Smooth muscle cell (in vitro differentiated cells): ENCODE data around the gene INHBA. TPM values are rescaled to one million over a fixed set of nuclear protein-coding genes. Genes with fewer than 3 reads are reported as not detected.

ENCODE experiments used
- DNase-seq: peaks from one replicate; lab custom pipeline; 2025; ENCODE audit not compliant: unreplicated experiment; lab: John Stamatoyannopoulos, UW
- H2AFZ ChIP-seq: fragments of 200-600 bp; sonication (generic); 2 replicates; pipeline ENCODE4 v1.6.0; 2016; ENCODE audit warnings: antibody characterized with exemption, low read depth, mild to moderate bottlenecking
- H3F3A ChIP-seq: fragments of 200-600 bp; sonication (generic); 2 replicates; pipeline ENCODE4 v1.6.0; 2017; ENCODE audit warnings: antibody characterized with exemption, low read depth
- H3K27ac ChIP-seq: fragments of 200-600 bp; sonication (generic); 2 replicates; pipeline ENCODE4 v1.5.1; 2016; ENCODE audit warnings: low read depth, mild to moderate bottlenecking
- H3K27me3 ChIP-seq: fragments of 200-600 bp; sonication (generic); 2 replicates; pipeline ENCODE4 v1.6.1; 2016; ENCODE audit warnings: low read depth, mild to moderate bottlenecking
- H3K36me3 ChIP-seq: fragments of 200-600 bp; sonication (generic); 2 replicates; pipeline ENCODE4 v1.5.1; 2016; ENCODE audit warnings: low read depth
- H3K4me1 ChIP-seq: fragments of 200-600 bp; sonication (generic); 2 replicates; pipeline ENCODE4 v1.5.1; 2016; ENCODE audit warnings: low read depth
- H3K4me2 ChIP-seq: fragments of 200-600 bp; sonication (generic); 2 replicates; pipeline ENCODE4 v1.6.0; 2016; ENCODE audit warnings: mild to moderate bottlenecking
- H3K4me3 ChIP-seq: fragments of 200-600 bp; sonication (generic); 2 replicates; pipeline ENCODE4 v1.5.1; 2016; ENCODE audit warnings: mild to moderate bottlenecking
- H3K79me2 ChIP-seq: fragments of 200-600 bp; sonication (generic); 2 replicates; pipeline ENCODE4 v1.6.0; 2016; ENCODE audit warnings: low read depth, mild to moderate bottlenecking
- H3K9ac ChIP-seq: fragments of 200-600 bp; sonication (generic); 2 replicates; pipeline ENCODE4 v1.6.0; 2016; ENCODE audit warnings: low read depth
- H3K9me3 ChIP-seq: fragments of 200-600 bp; sonication (generic); replicated peaks from 2 replicates; pipeline ENCODE4 v1.5.1; 2016; ENCODE audit warnings: low read depth
- H4K20me1 ChIP-seq: fragments of 200-600 bp; sonication (generic); 2 replicates; pipeline ENCODE4 v1.6.0; 2016; ENCODE audit warnings: low read depth
- WGBS: methylation state at CpG from one replicate; pipeline ENCODE4 v1.1.7; 2016; ENCODE audit warnings: low lambda C conversion rate; 5-methylcytosine and 5-hydroxymethylcytosine counted together
- polyA plus RNA-seq: library from polyadenylated mRNA; unstranded; fragments of >200 nt; fragmentation: Nextera tagmentation; extraction: Ambion mirVana; gene quantifications from 2 replicates; pipeline ENCODE4 v1.2.1, GENCODE V29; 2016
- total RNA-seq: library from RNA; depleted of rRNA; stranded (reverse); fragments of >200 nt; gene quantifications from 2 replicates; pipeline ENCODE4 v1.2.3, GENCODE V29; 2014
- TF ChIP-seq, protein P1 (sequence below): fragments of 200-600 bp; sonication (generic); IDR thresholded peaks from 2 replicates; pipeline ENCODE4 v1.5.1; 2017; ENCODE audit warnings: borderline replicate concordance, mild to moderate bottlenecking, antibody characterized with exemption; ENCODE audit not compliant: insufficient read depth, poor library complexity, severe bottlenecking

The INHBA gene
- total and polyA plus RNA-seq, 2 experiments from 2014 or later, result 257 to 326 TPM

GRCh38 chr7:41729059-41729458 lies 26.2 kb upstream of the INHBA start:
- no peak overlapping the region for H3K9ac ChIP-seq
- H3F3A ChIP-seq, result no peaks in the 10 kb centered on the region
- TF ChIP-seq, protein P1, sequence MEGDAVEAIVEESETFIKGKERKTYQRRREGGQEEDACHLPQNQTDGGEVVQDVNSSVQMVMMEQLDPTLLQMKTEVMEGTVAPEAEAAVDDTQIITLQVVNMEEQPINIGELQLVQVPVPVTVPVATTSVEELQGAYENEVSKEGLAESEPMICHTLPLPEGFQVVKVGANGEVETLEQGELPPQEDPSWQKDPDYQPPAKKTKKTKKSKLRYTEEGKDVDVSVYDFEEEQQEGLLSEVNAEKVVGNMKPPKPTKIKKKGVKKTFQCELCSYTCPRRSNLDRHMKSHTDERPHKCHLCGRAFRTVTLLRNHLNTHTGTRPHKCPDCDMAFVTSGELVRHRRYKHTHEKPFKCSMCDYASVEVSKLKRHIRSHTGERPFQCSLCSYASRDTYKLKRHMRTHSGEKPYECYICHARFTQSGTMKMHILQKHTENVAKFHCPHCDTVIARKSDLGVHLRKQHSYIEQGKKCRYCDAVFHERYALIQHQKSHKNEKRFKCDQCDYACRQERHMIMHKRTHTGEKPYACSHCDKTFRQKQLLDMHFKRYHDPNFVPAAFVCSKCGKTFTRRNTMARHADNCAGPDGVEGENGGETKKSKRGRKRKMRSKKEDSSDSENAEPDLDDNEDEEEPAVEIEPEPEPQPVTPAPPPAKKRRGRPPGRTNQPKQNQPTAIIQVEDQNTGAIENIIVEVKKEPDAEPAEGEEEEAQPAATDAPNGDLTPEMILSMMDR, result no peak
- H3K4me2 ChIP-seq, result no peak overlapping the region
- no peaks in the 10 kb centered on the region for H3K36me3 ChIP-seq
- no peaks in the 10 kb centered on the region for H3K79me2 ChIP-seq
- H3K4me1 ChIP-seq, result no peaks in the 10 kb centered on the region
- H2AFZ ChIP-seq, result no peak overlapping the region
- no peak overlapping the region for H3K27ac ChIP-seq
- H4K20me1 ChIP-seq, result no peaks in the 10 kb centered on the region
- 97% methylated on average over 4 of the region's 4 CpGs for WGBS
- no peak for DNase-seq
- H3K4me3 ChIP-seq, result no peak overlapping the region
- no peaks in the 10 kb centered on the region for H3K27me3 ChIP-seq
- H3K9me3 ChIP-seq, result no peaks in the 10 kb centered on the region

DNA sequence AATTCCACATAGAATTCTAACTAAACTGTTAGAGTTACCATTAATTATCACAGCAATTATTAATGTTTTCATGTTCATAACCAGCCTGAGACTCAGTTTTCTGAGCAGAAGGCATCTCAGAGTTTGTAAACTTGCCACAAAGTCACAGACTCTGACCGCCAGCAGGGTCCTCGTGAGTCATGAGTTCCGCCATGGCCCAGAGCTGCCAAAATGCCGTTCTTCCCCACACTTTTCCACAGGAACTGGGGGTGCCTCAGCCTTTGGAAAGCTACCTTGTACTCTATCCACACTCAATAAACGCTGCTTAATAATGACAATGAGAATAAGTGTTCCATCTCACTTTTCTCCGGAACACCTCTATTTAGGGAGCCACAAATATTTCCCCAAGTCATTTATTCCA lies 22.1 kb upstream of the INHBA start:
- no peak for DNase-seq
- H3K9me3 ChIP-seq, result no peaks in the 10 kb centered on the region
- no peak overlapping the region for H3K27ac ChIP-seq
- 91% methylated on average over 6 of the region's 6 CpGs for WGBS
- H3K36me3 ChIP-seq, result no peaks in the 10 kb centered on the region
- H3K27me3 ChIP-seq, result no peaks in the 10 kb centered on the region
- no peaks in the 10 kb centered on the region for H4K20me1 ChIP-seq
- H3F3A ChIP-seq, result no peaks in the 10 kb centered on the region
- peaks cover 3% of the 10 kb centered on the region for H3K4me1 ChIP-seq
- TF ChIP-seq, protein P1, result no peak
- H3K9ac ChIP-seq, result no peak overlapping the region
- H3K79me2 ChIP-seq, result no peaks in the 10 kb centered on the region
- H3K4me3 ChIP-seq, result no peak overlapping the region
- no peak overlapping the region for H2AFZ ChIP-seq
- no peak overlapping the region for H3K4me2 ChIP-seq

GRCh38 chr7:41720886-41721285 lies 18.0 kb upstream of the INHBA start:
- Histone ChIP-seq H3K27ac (no peak overlapping the region), H4K20me1 (no peaks in the 10 kb centered on the region), H3K79me2 (no peaks in the 10 kb centered on the region), H2AFZ (no peak overlapping the region), H3K27me3 (no peaks in the 10 kb centered on the region), H3K4me2 (no peak overlapping the region), H3K4me3 (no peak overlapping the region), H3K36me3 (no peaks in the 10 kb centered on the region), H3F3A (no peaks in the 10 kb centered on the region), H3K9ac (no peak overlapping the region), H3K4me1 (peaks cover 3% of the 10 kb centered on the region), H3K9me3 (no peaks in the 10 kb centered on the region)
- DNase-seq, result no peak
- TF ChIP-seq, protein P1, result no peak
- 96% methylated on average over 1 of the region's 1 CpG for WGBS

DNA sequence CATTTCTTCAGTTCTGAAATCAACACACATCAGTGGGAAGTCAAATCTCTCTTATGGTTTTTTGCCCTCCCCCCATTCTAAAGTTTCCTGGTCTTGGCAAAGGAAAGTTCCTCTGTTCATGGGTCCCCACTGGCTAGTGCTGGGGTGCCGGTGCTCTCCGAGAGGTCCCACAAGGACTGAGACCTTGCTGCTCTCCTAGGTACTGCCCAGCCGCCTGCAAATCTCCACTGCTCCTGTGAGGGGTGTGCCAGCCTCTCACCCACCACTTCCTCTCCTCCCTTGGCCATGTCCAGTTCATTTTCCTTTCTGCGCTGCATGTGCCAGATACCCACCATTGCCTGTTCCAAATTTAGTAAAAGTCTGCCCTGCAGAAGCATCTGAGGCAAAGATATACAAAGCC lies 17.2 kb upstream of the INHBA start:
- Histone ChIP-seq H3F3A (no peaks in the 10 kb centered on the region), H3K9me3 (no peaks in the 10 kb centered on the region), H3K4me1 (peaks cover 3% of the 10 kb centered on the region), H3K27ac (no peak overlapping the region), H3K4me3 (no peak overlapping the region), H3K4me2 (no peak overlapping the region), H3K9ac (no peak overlapping the region), H3K36me3 (no peaks in the 10 kb centered on the region), H3K79me2 (no peaks in the 10 kb centered on the region), H4K20me1 (no peaks in the 10 kb centered on the region), H3K27me3 (peaks cover 3% of the 10 kb centered on the region), H2AFZ (no peak overlapping the region)
- 91% methylated on average over 4 of the region's 4 CpGs for WGBS
- TF ChIP-seq, protein P1, result no peak
- DNase-seq, result no peak
